Tibial nerve (tissue), 4 donors: ENCODE results near the gene MINDY4. TPM values are rescaled to one million over a fixed set of nuclear protein-coding genes. Genes with fewer than 3 reads are reported as not detected.

Source experiments
- DNase-seq, 2 donors: peaks; one replicate each; pipeline ENCODE4 v3.0.0-alpha.2; 2019; ENCODE audit warnings: low spot score in 2 of 2
- H3K27ac ChIP-seq, 4 donors: fragments of 200-600 bp; sonication (generic) in 3 of 4; one replicate each; pipeline ENCODE4 v1.5.1; 2017 to 2019; ENCODE audit warnings: mild to moderate bottlenecking in 1 of 4
- H3K27me3 ChIP-seq, 2 donors: fragments of 200-600 bp; sonication (generic) in 1 of 2; one replicate each; pipeline versions ENCODE4 v1.5.1 to v1.6.0; 2017 to 2019
- H3K36me3 ChIP-seq, 3 donors: fragments of 200-600 bp; sonication (generic); one replicate each; pipeline ENCODE4 v1.5.1; 2018 to 2019
- H3K4me1 ChIP-seq, 4 donors: fragments of 200-600 bp; sonication (generic) in 3 of 4; one replicate each; pipeline ENCODE4 v1.5.1; 2017 to 2019
- H3K4me3 ChIP-seq, 4 donors: fragments of 200-600 bp; sonication (generic) in 3 of 4; one replicate each; pipeline ENCODE4 v1.5.1; 2017 to 2019; ENCODE audit warnings: mild to moderate bottlenecking in 1 of 4, moderate library complexity in 1 of 4
- H3K9me3 ChIP-seq, 4 donors: fragments of 200-600 bp; sonication (generic) in 3 of 4; one replicate each; pipeline ENCODE4 v1.5.1; 2017 to 2019
- EP300 ChIP-seq, 2 donors: sonication (generic); formaldehyde crosslinking; IDR thresholded peaks; one replicate each; pipeline ENCODE4 v1.6.1; 2017; ENCODE audit warnings: antibody characterized with exemption in 2 of 2, mild to moderate bottlenecking in 1 of 2
- POLR2A ChIP-seq, 2 donors: fragments of 450-650 bp; IDR thresholded peaks; one replicate each; pipeline ENCODE4 v1.6.1; 2017; ENCODE audit warnings: antibody characterized with exemption in 2 of 2, mild to moderate bottlenecking in 2 of 2, moderate library complexity in 2 of 2
- WGBS, 2 donors: methylation state at CpG; one replicate each; pipeline ENCODE4 v1.1.5; 2018; 5-methylcytosine and 5-hydroxymethylcytosine counted together
- total RNA-seq, 4 donors: library from RNA; depleted of rRNA; stranded (reverse); fragments of >200 nt; gene quantifications; one replicate each; pipeline ENCODE4 v1.1.0, GENCODE V29; 2016
- TF ChIP-seq, protein P1 (sequence below), 5 experiments: fragments of 200-600 bp in 3 of 5; fragments of 450-650 bp in 2 of 5; sonication (generic) in 3 of 5; IDR thresholded peaks; one replicate each; pipeline ENCODE4 v1.5.1; 2016 to 2019; ENCODE audit warnings: antibody characterized with exemption in 5 of 5, mild to moderate bottlenecking in 3 of 5, moderate library complexity in 2 of 5

The MINDY4 gene
- total RNA-seq, 4 donors from 2014 or later = 17.1 to 21.6 (median 19.9) TPM

DNA sequence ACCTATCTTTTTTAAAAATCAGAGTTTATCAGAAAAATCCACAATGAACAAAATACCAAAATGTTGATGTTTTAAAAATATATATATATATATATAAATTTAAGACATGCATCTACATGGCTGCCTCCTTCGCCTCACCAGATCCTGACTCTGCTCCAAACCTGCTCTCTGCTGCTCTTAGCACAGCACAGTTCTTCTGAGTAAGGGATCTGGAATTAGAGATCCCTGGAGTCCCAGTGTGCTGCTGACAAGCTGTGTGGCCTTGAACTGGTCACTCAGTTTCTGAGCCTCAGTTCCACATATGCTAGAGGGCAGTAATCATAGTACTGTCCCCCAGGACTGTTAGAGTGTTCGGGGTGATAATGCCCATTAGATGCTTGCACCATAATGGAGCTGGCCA is 87.4 kb downstream of the MINDY4 start:
- H3K27me3 ChIP-seq = no peaks in the 10 kb centered on the region
- H3K9me3 ChIP-seq = no peaks in the 10 kb centered on the region
- WGBS, 2 donors = 88 to 100% methylated on average over 2 of the region's 2 CpGs
- H3K4me3 ChIP-seq = no peak overlapping the region
- no peak overlapping the region for H3K27ac ChIP-seq
- no peak for TF ChIP-seq EP300 (IDR thresholded peaks at IDR 0.05)
- no peak for TF ChIP-seq POLR2A (IDR thresholded peaks at IDR 0.05)
- TF ChIP-seq, protein P1, sequence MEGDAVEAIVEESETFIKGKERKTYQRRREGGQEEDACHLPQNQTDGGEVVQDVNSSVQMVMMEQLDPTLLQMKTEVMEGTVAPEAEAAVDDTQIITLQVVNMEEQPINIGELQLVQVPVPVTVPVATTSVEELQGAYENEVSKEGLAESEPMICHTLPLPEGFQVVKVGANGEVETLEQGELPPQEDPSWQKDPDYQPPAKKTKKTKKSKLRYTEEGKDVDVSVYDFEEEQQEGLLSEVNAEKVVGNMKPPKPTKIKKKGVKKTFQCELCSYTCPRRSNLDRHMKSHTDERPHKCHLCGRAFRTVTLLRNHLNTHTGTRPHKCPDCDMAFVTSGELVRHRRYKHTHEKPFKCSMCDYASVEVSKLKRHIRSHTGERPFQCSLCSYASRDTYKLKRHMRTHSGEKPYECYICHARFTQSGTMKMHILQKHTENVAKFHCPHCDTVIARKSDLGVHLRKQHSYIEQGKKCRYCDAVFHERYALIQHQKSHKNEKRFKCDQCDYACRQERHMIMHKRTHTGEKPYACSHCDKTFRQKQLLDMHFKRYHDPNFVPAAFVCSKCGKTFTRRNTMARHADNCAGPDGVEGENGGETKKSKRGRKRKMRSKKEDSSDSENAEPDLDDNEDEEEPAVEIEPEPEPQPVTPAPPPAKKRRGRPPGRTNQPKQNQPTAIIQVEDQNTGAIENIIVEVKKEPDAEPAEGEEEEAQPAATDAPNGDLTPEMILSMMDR (IDR thresholded peaks at IDR 0.05) = no peak
- peaks cover 0 to 9% (median 0%) of the 10 kb centered on the region in 3 donors for H3K36me3 ChIP-seq
- peaks cover 0 to 30% (median 11%) of the 10 kb centered on the region in 4 donors for H3K4me1 ChIP-seq
- DNase-seq = no peak

DNA sequence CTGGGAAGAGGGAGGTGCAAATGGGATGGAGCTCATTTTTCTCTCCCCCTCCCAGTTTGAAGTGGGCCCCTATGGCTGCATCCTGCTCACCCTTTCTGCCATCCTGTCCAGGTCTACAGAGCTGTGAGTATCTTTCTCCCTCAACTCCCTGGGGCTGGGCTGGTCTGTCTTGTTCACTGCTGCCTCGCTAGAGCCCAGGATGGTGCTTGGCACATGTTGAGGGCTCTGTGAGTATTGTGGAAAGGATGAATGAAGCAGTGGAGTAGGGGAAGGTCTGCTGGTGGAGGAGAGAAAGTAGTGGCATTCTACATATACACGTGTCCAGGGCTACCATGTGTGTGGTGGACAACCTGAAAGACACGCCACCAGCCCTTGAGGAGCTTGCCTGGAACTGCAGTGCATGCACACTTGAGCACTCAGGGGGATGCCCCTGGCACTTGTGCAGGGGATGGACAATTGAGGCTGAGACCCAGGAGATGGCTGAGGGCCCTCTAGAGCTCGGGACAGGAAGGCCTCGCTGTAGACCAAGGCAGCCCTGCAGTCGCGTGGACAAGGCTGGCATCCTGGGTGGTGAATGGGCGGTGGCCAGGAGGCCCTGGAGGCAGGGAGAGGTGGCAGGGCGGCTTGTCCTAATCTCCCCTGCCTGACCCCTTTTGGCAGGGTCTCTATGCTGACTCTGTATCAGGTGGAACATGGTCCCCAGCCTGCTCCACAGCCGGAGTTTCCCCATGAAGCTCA is 88.2 kb downstream of the MINDY4 start:
- Histone ChIP-seq H3K36me3 (peaks cover 0 to 6% (median 0%) of the 10 kb centered on the region in 3 donors), H3K4me1 (peaks cover 0 to 35% (median 17%) of the 10 kb centered on the region in 4 donors), H3K27me3 (no peaks in the 10 kb centered on the region), H3K9me3 (no peaks in the 10 kb centered on the region), H3K4me3 (no peak overlapping the region), H3K27ac (no peak overlapping the region)
- 91 to 92% methylated on average over 5 to 10 of the region's 10 CpGs for WGBS, 2 donors
- TF ChIP-seq, protein P1 (IDR thresholded peaks at IDR 0.05) = no peak
- no peak for TF ChIP-seq EP300 (IDR thresholded peaks at IDR 0.05)
- TF ChIP-seq POLR2A (IDR thresholded peaks at IDR 0.05) = no peak
- DNase-seq = no peak

DNA sequence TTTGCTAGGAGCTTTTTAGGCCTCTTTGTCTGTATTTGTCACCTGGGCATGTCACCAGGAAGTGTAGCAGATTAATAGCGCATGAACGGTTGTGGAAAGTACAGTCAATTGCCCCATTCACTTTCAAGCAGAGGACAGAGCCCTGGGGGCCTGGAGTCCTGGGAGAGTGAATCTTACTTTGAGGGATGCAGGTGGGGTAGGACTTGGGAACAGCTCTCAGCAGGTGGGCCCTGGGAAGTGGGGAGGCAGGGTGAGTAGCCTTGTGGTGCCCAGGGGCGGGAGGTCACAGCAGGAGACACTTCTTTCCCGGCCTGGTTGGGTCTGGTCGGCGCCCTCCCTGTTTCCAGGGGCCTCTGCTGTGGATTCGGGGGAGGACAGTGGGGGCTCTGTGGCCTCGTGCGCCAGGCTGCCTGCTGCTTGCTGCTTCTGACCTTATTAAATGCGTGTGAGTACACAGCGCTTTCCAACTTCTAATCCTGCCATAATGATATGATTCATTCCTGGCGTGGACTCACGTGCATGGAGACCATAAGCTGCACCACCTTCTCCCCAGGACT is 88.8 kb downstream of the MINDY4 start:
- Histone ChIP-seq H3K36me3 (no peaks in the 10 kb centered on the region), H3K9me3 (no peaks in the 10 kb centered on the region), H3K4me3 (no peak overlapping the region), H3K4me1 (peaks cover 0 to 42% (median 20%) of the 10 kb centered on the region in 4 donors), H3K27me3 (no peaks in the 10 kb centered on the region), H3K27ac (no peak overlapping the region)
- TF ChIP-seq POLR2A (IDR thresholded peaks at IDR 0.05) (no peak), EP300 (IDR thresholded peaks at IDR 0.05) (no peak)
- TF ChIP-seq, protein P1 (IDR thresholded peaks at IDR 0.05) = no peak
- WGBS, 2 donors = 89 to 91% methylated on average over 10 to 13 of the region's 13 CpGs
- DNase-seq = no peak

DNA sequence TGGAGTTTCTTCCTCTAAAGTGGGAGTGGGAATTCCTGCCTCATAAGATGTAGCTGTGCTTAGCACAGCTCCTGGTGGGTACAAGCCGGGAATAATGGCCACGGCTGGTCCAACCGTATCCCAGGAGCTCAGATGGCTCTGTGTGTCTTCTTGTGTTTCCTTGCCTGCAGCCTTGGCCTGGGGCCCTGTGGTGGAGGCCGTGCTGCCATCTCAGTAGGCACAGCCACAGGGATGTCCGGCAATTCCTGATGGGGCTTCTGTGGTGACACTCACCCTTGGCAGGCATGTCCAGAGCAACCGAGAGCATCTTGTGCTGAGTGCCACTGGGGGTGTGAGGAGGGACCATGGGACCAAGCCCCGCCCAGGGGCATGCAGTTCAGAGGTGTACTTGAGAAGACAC is 90.4 kb downstream of the MINDY4 start:
- Histone ChIP-seq H3K36me3 (no peaks in the 10 kb centered on the region), H3K4me1 (peaks cover 0 to 46% (median 20%) of the 10 kb centered on the region in 4 donors), H3K27ac (peak overlapping the region in 2 of 4 donors; percentile 28 to 72), H3K9me3 (no peaks in the 10 kb centered on the region), H3K4me3 (no peak overlapping the region), H3K27me3 (no peaks in the 10 kb centered on the region)
- TF ChIP-seq EP300 (IDR thresholded peaks at IDR 0.05) (no peak), POLR2A (IDR thresholded peaks at IDR 0.05) (no peak)
- TF ChIP-seq, protein P1 (IDR thresholded peaks at IDR 0.05) = no peak
- 88 to 91% methylated on average over 7 of the region's 7 CpGs for WGBS, 2 donors
- DNase-seq = no peak
